Stomach (tissue), 4 donors: ENCODE data around the gene CHD9.
A peak's percentile ranks its signal among the peaks of the same experiment; 100 is the strongest.

Experiments used
- EP300 ChIP-seq: sonication (generic); formaldehyde crosslinking; IDR thresholded peaks from one replicate; pipeline ENCODE4 v1.6.1; 2017; ENCODE audit warnings: antibody characterized with exemption
- POLR2A ChIP-seq, 4 donors: fragments of 450-650 bp; IDR thresholded peaks; one replicate each; pipeline ENCODE4 v1.6.1; 2016; ENCODE audit warnings: antibody characterized with exemption in 4 of 4, control low read depth in 2 of 4, mild to moderate bottlenecking in 1 of 4, moderate library complexity in 1 of 4
- POLR2AphosphoS5 ChIP-seq, 3 donors: sonication (generic); formaldehyde crosslinking; IDR thresholded peaks; one replicate each; pipeline ENCODE4 v1.6.1; 2016; ENCODE audit warnings: antibody characterized with exemption in 3 of 3
- TF ChIP-seq, protein P1 (sequence below), 7 experiments: fragments of 450-650 bp in 4 of 7; fragments of 200-600 bp in 3 of 7; sonication (generic) in 3 of 7; IDR thresholded peaks; one replicate each; pipeline ENCODE4 v1.5.1; 2016 to 2019; ENCODE audit warnings: antibody characterized with exemption in 7 of 7, control low read depth in 2 of 7, mild to moderate bottlenecking in 1 of 7

DNA sequence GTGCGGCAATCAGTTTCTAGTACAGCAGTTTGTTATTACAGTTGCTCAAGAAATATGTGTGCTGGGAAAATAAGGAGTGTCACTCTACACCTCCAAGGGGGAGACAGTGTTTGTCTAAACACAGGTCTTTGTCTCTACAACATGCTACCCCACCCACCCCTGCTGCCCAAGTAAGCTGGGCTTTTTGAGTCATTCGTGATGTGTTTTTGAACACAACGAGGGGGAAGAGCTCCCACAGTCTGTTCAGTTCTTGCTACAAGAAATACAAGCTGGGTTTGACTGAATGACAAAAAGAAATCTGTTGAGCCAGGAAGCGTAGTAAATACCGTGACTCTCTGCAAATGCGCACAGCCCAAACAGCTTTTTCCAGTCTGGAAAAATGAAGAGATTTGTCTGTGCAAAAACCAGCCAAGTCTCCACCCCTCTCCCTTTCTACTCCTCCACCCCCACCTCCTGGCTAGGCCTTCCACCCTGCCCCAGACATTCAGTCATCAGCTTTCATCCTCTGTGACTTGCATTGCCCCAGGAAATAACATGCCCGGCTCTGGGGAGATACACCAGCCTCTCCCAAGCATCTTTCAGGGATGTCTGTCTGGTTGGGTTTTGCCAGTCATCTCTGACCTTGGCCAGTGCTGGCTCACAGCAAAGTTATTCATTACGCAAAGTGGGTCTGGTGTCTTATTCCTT, 25.7 kb downstream of the CHD9 start:
- TF ChIP-seq EP300 (no peak), POLR2AphosphoS5 (IDR thresholded peaks at IDR 0.05) (peak in 1 of 3 donors; percentile 28), POLR2A (IDR thresholded peaks at IDR 0.05) (no peak)
- TF ChIP-seq, protein P1, sequence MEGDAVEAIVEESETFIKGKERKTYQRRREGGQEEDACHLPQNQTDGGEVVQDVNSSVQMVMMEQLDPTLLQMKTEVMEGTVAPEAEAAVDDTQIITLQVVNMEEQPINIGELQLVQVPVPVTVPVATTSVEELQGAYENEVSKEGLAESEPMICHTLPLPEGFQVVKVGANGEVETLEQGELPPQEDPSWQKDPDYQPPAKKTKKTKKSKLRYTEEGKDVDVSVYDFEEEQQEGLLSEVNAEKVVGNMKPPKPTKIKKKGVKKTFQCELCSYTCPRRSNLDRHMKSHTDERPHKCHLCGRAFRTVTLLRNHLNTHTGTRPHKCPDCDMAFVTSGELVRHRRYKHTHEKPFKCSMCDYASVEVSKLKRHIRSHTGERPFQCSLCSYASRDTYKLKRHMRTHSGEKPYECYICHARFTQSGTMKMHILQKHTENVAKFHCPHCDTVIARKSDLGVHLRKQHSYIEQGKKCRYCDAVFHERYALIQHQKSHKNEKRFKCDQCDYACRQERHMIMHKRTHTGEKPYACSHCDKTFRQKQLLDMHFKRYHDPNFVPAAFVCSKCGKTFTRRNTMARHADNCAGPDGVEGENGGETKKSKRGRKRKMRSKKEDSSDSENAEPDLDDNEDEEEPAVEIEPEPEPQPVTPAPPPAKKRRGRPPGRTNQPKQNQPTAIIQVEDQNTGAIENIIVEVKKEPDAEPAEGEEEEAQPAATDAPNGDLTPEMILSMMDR (IDR thresholded peaks at IDR 0.05), result no peak
